ENCODE measurements around the gene BPTF. TPM values are rescaled to one million over a fixed set of nuclear protein-coding genes. Genes with fewer than 3 reads are reported as not detected.
A peak's percentile ranks its signal among the peaks of the same experiment; 100 is the strongest.
"Not testable (repeated sequence)": the region's sequence is repeated elsewhere in the genome, so short reads cannot be mapped to it uniquely, and the experiment has no call there.

Gene BPTF
- total and polyA plus RNA-seq, 9 donors, result 54.5 to 83.2 (median 62.4) TPM

- Histone ChIP-seq H3K4me3 (ENCODE audit: low read length) (no peak overlapping the region), H3K36me3 (ENCODE audit: control insufficient read depth, insufficient read depth, low read length) (peaks cover 43% of the 10 kb centered on the region), H3K27me3 (ENCODE audit: control insufficient read depth, insufficient read depth, low read length) (no peaks in the 10 kb centered on the region), H3K27ac (ENCODE audit: low read length) (no peak overlapping the region), H3K9me3 (replicated peaks; ENCODE audit: control insufficient read depth, low read depth, low read length) (no peaks in the 10 kb centered on the region), H3K4me1 (ENCODE audit: control insufficient read depth, insufficient read depth, low read length) (no peaks in the 10 kb centered on the region)
- WGBS (ENCODE audit: insufficient coverage), result 98% methylated on average over 6 of the region's 7 CpGs
- DNase-seq, result no peak
Measured at GRCh38 chr17:67912656-67913055, 87.4 kb downstream of the BPTF start.

- no peaks in the 10 kb centered on the region for H3K9me3 ChIP-seq (replicated peaks; ENCODE audit: control insufficient read depth, low read depth, low read length)
- peaks cover 51% of the 10 kb centered on the region for H3K36me3 ChIP-seq (ENCODE audit: control insufficient read depth, insufficient read depth, low read length)
- DNase-seq, result no peak
- H3K27ac ChIP-seq (ENCODE audit: low read length), result no peak overlapping the region
- H3K4me3 ChIP-seq (ENCODE audit: low read length), result no peak overlapping the region
- 83% methylated on average over 3 of the region's 4 CpGs for WGBS (ENCODE audit: insufficient coverage)
- no peaks in the 10 kb centered on the region for H3K4me1 ChIP-seq (ENCODE audit: control insufficient read depth, insufficient read depth, low read length)
- H3K27me3 ChIP-seq (ENCODE audit: control insufficient read depth, insufficient read depth, low read length), result no peaks in the 10 kb centered on the region
Measured at GRCh38 chr17:67920212-67920611, 94.9 kb downstream of the BPTF start.

GRCh38 chr17:67922503-67922902, 97.2 kb downstream of the BPTF start:
- 40% methylated on average over 1 of the region's 5 CpGs for WGBS (ENCODE audit: insufficient coverage)
- Histone ChIP-seq H3K36me3 (ENCODE audit: control insufficient read depth, insufficient read depth, low read length) (peaks cover 58% of the 10 kb centered on the region), H3K27me3 (ENCODE audit: control insufficient read depth, insufficient read depth, low read length) (no peaks in the 10 kb centered on the region), H3K4me1 (ENCODE audit: control insufficient read depth, insufficient read depth, low read length) (no peaks in the 10 kb centered on the region), H3K27ac (ENCODE audit: low read length) (no peak overlapping the region), H3K4me3 (ENCODE audit: low read length) (no peak overlapping the region), H3K9me3 (replicated peaks; ENCODE audit: control insufficient read depth, low read depth, low read length) (no peaks in the 10 kb centered on the region)
- peak; percentile 49 for DNase-seq

GRCh38 chr17:67928842-67929241, 103.5 kb downstream of the BPTF start:
- H3K36me3 ChIP-seq (ENCODE audit: control insufficient read depth, insufficient read depth, low read length), result peaks cover 67% of the 10 kb centered on the region
- not testable (repeated sequence) for H3K4me3 ChIP-seq (ENCODE audit: low read length); H3K4me1 ChIP-seq (ENCODE audit: control insufficient read depth, insufficient read depth, low read length); H3K9me3 ChIP-seq (replicated peaks; ENCODE audit: control insufficient read depth, low read depth, low read length); H3K27ac ChIP-seq (ENCODE audit: low read length); H3K27me3 ChIP-seq (ENCODE audit: control insufficient read depth, insufficient read depth, low read length)
- DNase-seq, result peak; percentile 19
- WGBS (ENCODE audit: insufficient coverage), result no CpG with 5 or more reads among the region's 4 CpGs

- no peaks in the 10 kb centered on the region for H3K27me3 ChIP-seq (ENCODE audit: control insufficient read depth, insufficient read depth, low read length)
- H3K9me3 ChIP-seq (replicated peaks; ENCODE audit: control insufficient read depth, low read depth, low read length), result no peaks in the 10 kb centered on the region
- no CpG with 5 or more reads among the region's 5 CpGs for WGBS (ENCODE audit: insufficient coverage)
- H3K27ac ChIP-seq (ENCODE audit: low read length), result no peak overlapping the region
- peaks cover 66% of the 10 kb centered on the region for H3K36me3 ChIP-seq (ENCODE audit: control insufficient read depth, insufficient read depth, low read length)
- no peaks in the 10 kb centered on the region for H3K4me1 ChIP-seq (ENCODE audit: control insufficient read depth, insufficient read depth, low read length)
- DNase-seq, result no peak
- H3K4me3 ChIP-seq (ENCODE audit: low read length), result no peak overlapping the region
Measured at GRCh38 chr17:67931227-67931626, 105.9 kb downstream of the BPTF start.

GRCh38 chr17:67942810-67943209, 117.5 kb downstream of the BPTF start:
- H3K27me3 ChIP-seq (ENCODE audit: control insufficient read depth, insufficient read depth, low read length), result no peaks in the 10 kb centered on the region
- H3K27ac ChIP-seq (ENCODE audit: low read length), result no peak overlapping the region
- no CpG with 5 or more reads among the region's 3 CpGs for WGBS (ENCODE audit: insufficient coverage)
- no peak overlapping the region for H3K4me3 ChIP-seq (ENCODE audit: low read length)
- no peaks in the 10 kb centered on the region for H3K4me1 ChIP-seq (ENCODE audit: control insufficient read depth, insufficient read depth, low read length)
- H3K9me3 ChIP-seq (replicated peaks; ENCODE audit: control insufficient read depth, low read depth, low read length), result no peaks in the 10 kb centered on the region
- no peak for DNase-seq
- H3K36me3 ChIP-seq (ENCODE audit: control insufficient read depth, insufficient read depth, low read length), result peaks cover 53% of the 10 kb centered on the region

GRCh38 chr17:67944035-67944434, 118.7 kb downstream of the BPTF start:
- Histone ChIP-seq H3K27me3 (ENCODE audit: control insufficient read depth, insufficient read depth, low read length) (no peaks in the 10 kb centered on the region), H3K9me3 (replicated peaks; ENCODE audit: control insufficient read depth, low read depth, low read length) (no peaks in the 10 kb centered on the region), H3K27ac (ENCODE audit: low read length) (no peak overlapping the region), H3K4me1 (ENCODE audit: control insufficient read depth, insufficient read depth, low read length) (no peaks in the 10 kb centered on the region), H3K4me3 (ENCODE audit: low read length) (no peak overlapping the region), H3K36me3 (ENCODE audit: control insufficient read depth, insufficient read depth, low read length) (peaks cover 65% of the 10 kb centered on the region)
- DNase-seq, result no peak
- WGBS (ENCODE audit: insufficient coverage), result 100% methylated on average over 1 of the region's 5 CpGs

- Histone ChIP-seq H3K36me3 (ENCODE audit: control insufficient read depth, insufficient read depth, low read length) (peaks cover 72% of the 10 kb centered on the region), H3K27ac (ENCODE audit: low read length) (no peak overlapping the region), H3K9me3 (replicated peaks; ENCODE audit: control insufficient read depth, low read depth, low read length) (no peaks in the 10 kb centered on the region), H3K4me1 (ENCODE audit: control insufficient read depth, insufficient read depth, low read length) (no peaks in the 10 kb centered on the region), H3K27me3 (ENCODE audit: control insufficient read depth, insufficient read depth, low read length) (no peaks in the 10 kb centered on the region), H3K4me3 (ENCODE audit: low read length) (no peak overlapping the region)
- DNase-seq, result no peak
Measured at GRCh38 chr17:67946513-67946912, 121.2 kb downstream of the BPTF start.

GRCh38 chr17:67947325-67947813, 122.1 kb downstream of the BPTF start:
- H3K4me1 ChIP-seq (ENCODE audit: control insufficient read depth, insufficient read depth, low read length), result no peaks in the 10 kb centered on the region

GRCh38 chr17:67950945-67951344, 125.6 kb downstream of the BPTF start:
- Histone ChIP-seq H3K9me3 (replicated peaks; ENCODE audit: control insufficient read depth, low read depth, low read length) (no peaks in the 10 kb centered on the region), H3K4me3 (ENCODE audit: low read length) (no peak overlapping the region), H3K4me1 (ENCODE audit: control insufficient read depth, insufficient read depth, low read length) (no peaks in the 10 kb centered on the region), H3K36me3 (ENCODE audit: control insufficient read depth, insufficient read depth, low read length) (peaks cover 67% of the 10 kb centered on the region), H3K27me3 (ENCODE audit: control insufficient read depth, insufficient read depth, low read length) (no peaks in the 10 kb centered on the region), H3K27ac (ENCODE audit: low read length) (no peak overlapping the region)
- WGBS (ENCODE audit: insufficient coverage), result no CpG with 5 or more reads among the region's 2 CpGs
- no peak for DNase-seq

More at GRCh38 chr17:67947325-67947813, 122.1 kb downstream of the BPTF start:
- Histone ChIP-seq H3K27me3 (ENCODE audit: control insufficient read depth, insufficient read depth, low read length) (no peaks in the 10 kb centered on the region), H3K9me3 (replicated peaks; ENCODE audit: control insufficient read depth, low read depth, low read length) (no peaks in the 10 kb centered on the region), H3K27ac (ENCODE audit: low read length) (no peak overlapping the region), H3K4me3 (ENCODE audit: low read length) (no peak overlapping the region), H3K36me3 (ENCODE audit: control insufficient read depth, insufficient read depth, low read length) (peaks cover 74% of the 10 kb centered on the region)
- no CpG with 5 or more reads among the region's 5 CpGs for WGBS (ENCODE audit: insufficient coverage)
- no peak for DNase-seq

GRCh38 chr17:67959510-67959909, 134.2 kb downstream of the BPTF start:
- Histone ChIP-seq H3K27me3 (ENCODE audit: control insufficient read depth, insufficient read depth, low read length) (no peaks in the 10 kb centered on the region), H3K9me3 (replicated peaks; ENCODE audit: control insufficient read depth, low read depth, low read length) (no peaks in the 10 kb centered on the region), H3K36me3 (ENCODE audit: control insufficient read depth, insufficient read depth, low read length) (peaks cover 33% of the 10 kb centered on the region), H3K4me1 (ENCODE audit: control insufficient read depth, insufficient read depth, low read length) (no peaks in the 10 kb centered on the region), H3K4me3 (ENCODE audit: low read length) (no peak overlapping the region), H3K27ac (ENCODE audit: low read length) (no peak overlapping the region)
- no CpG with 5 or more reads among the region's 3 CpGs for WGBS (ENCODE audit: insufficient coverage)
- DNase-seq, result no peak
